HEK293 (cell line): ENCODE results near the gene ZNF519.

Experiments used
- CTCF ChIA-PET: fragments of 350-600 bp; formaldehyde crosslinking; extraction: SDS; loops from one replicate; lab custom pipeline; 2021; ENCODE audit warnings: antibody characterized with exemption; lab: Yijun Ruan, JAX
- POLR2A ChIA-PET: fragments of 300-600 bp; formaldehyde crosslinking; extraction: SDS; loops from one replicate; lab custom pipeline; 2020; ENCODE audit warnings: antibody characterized with exemption, inconsistent platforms; lab: Yijun Ruan, JAX
- H3K27ac ChIP-seq: fragments of 200-500 bp; sonication (Bioruptor generic); 2 replicates; pipeline ENCODE4 v1.5.1; 2014; ENCODE audit warnings: low read depth, low read length, control low read depth, inconsistent platforms; ENCODE audit errors: extremely low read depth
- H3K36me3 ChIP-seq, 2 experiments: fragments of 200-500 bp in 1 of 2; sonication (Bioruptor generic) in 1 of 2; 1 replicate in 1 of 2; 2 replicates in 1 of 2; pipeline ENCODE4 v1.5.1; 2014 to 2017; ENCODE audit warnings: inconsistent platforms in 2 of 2, low read length in 2 of 2; ENCODE audit not compliant: control insufficient read depth in 2 of 2, insufficient read depth in 1 of 2
- H3K4me1 ChIP-seq: fragments of 200-500 bp; sonication (Bioruptor generic); 2 replicates; pipeline ENCODE4 v1.5.1; 2014; ENCODE audit warnings: mild to moderate bottlenecking, low read length, inconsistent platforms; ENCODE audit not compliant: control insufficient read depth, insufficient read depth
- H3K4me3 ChIP-seq: 2 replicates; pipeline ENCODE4 v1.5.1; 2011; ENCODE audit warnings: low read depth, mild to moderate bottlenecking, control low read depth, low read length, moderate library complexity
- H3K9me3 ChIP-seq: fragments of 200-500 bp; sonication (Bioruptor generic); 2 replicates; pipeline ENCODE4 v1.5.1; 2014; ENCODE audit warnings: low read depth, low read length, inconsistent platforms; ENCODE audit not compliant: control insufficient read depth, insufficient read depth
- AEBP2 ChIP-seq: fragments of 450-650 bp; formaldehyde crosslinking; IDR thresholded peaks from 2 replicates; pipeline ENCODE4 v1.5.1; 2016; ENCODE audit warnings: missing biosample characterization, missing genetic modification characterization, borderline replicate concordance
- BCL6B ChIP-seq: fragments of 450-650 bp; formaldehyde crosslinking; IDR thresholded peaks from 2 replicates; pipeline ENCODE4 v1.5.1; 2017; ENCODE audit warnings: missing biosample characterization, missing genetic modification characterization
- GLIS1 ChIP-seq: fragments of 450-650 bp; formaldehyde crosslinking; IDR thresholded peaks from 2 replicates; pipeline ENCODE4 v1.5.1; 2016; ENCODE audit warnings: missing biosample characterization, missing genetic modification characterization
- KLF17 ChIP-seq: fragments of 450-650 bp; formaldehyde crosslinking; IDR thresholded peaks from 2 replicates; pipeline ENCODE4 v1.5.1; 2016; ENCODE audit warnings: missing biosample characterization, missing genetic modification characterization
- KLF7 ChIP-seq: fragments of 450-650 bp; formaldehyde crosslinking; IDR thresholded peaks from 2 replicates; pipeline ENCODE4 v1.5.1; 2016; ENCODE audit warnings: missing biosample characterization, missing genetic modification characterization, borderline replicate concordance
- KLF8 ChIP-seq: fragments of 450-650 bp; formaldehyde crosslinking; IDR thresholded peaks from 2 replicates; pipeline ENCODE4 v1.5.1; 2016; ENCODE audit warnings: missing biosample characterization, missing genetic modification characterization
- MYNN ChIP-seq: fragments of 450-650 bp; formaldehyde crosslinking; IDR thresholded peaks from 2 replicates; pipeline ENCODE4 v1.5.1; 2016; ENCODE audit warnings: missing biosample characterization, missing genetic modification characterization, borderline replicate concordance
- PBX3 ChIP-seq: sonication (generic); formaldehyde crosslinking; IDR thresholded peaks from 2 replicates; pipeline ENCODE4 v1.8.1; 2022; ENCODE audit warnings: mild to moderate bottlenecking, moderate library complexity, missing genetic modification reagents
- SP2 ChIP-seq: fragments of 450-650 bp; formaldehyde crosslinking; IDR thresholded peaks from 2 replicates; pipeline ENCODE4 v1.5.1; 2016; ENCODE audit warnings: missing biosample characterization, missing genetic modification characterization
- SP7 ChIP-seq: fragments of 450-650 bp; formaldehyde crosslinking; IDR thresholded peaks from 2 replicates; pipeline ENCODE4 v1.5.1; 2016; ENCODE audit warnings: missing biosample characterization, missing genetic modification characterization
- ZBTB17 ChIP-seq: fragments of 450-650 bp; formaldehyde crosslinking; IDR thresholded peaks from 2 replicates; pipeline ENCODE4 v1.5.1; 2016; ENCODE audit warnings: missing biosample characterization, missing genetic modification characterization
- ZBTB49 ChIP-seq: fragments of 450-650 bp; formaldehyde crosslinking; IDR thresholded peaks from 2 replicates; pipeline ENCODE4 v1.5.1; 2016; ENCODE audit warnings: missing biosample characterization, missing genetic modification characterization, low read depth
- ZFP69B ChIP-seq: fragments of 450-650 bp; formaldehyde crosslinking; IDR thresholded peaks from 2 replicates; pipeline ENCODE4 v1.5.1; 2016; ENCODE audit warnings: missing biosample characterization, missing genetic modification characterization
- ZNF155 ChIP-seq: fragments of 450-650 bp; formaldehyde crosslinking; IDR thresholded peaks from 2 replicates; pipeline ENCODE4 v1.5.1; 2016; ENCODE audit warnings: missing biosample characterization, missing genetic modification characterization
- ZNF157 ChIP-seq: fragments of 450-650 bp; formaldehyde crosslinking; IDR thresholded peaks from 2 replicates; pipeline ENCODE4 v1.5.1; 2016; ENCODE audit warnings: missing biosample characterization, missing genetic modification characterization
- ZNF239 ChIP-seq: fragments of 450-650 bp; formaldehyde crosslinking; IDR thresholded peaks from 2 replicates; pipeline ENCODE4 v1.5.1; 2016; ENCODE audit warnings: missing biosample characterization, missing genetic modification characterization
- ZNF292 ChIP-seq: fragments of 450-650 bp; formaldehyde crosslinking; IDR thresholded peaks from 2 replicates; pipeline ENCODE4 v1.5.1; 2016; ENCODE audit warnings: low read depth, missing biosample characterization, missing genetic modification characterization, borderline replicate concordance
- ZNF350 ChIP-seq: fragments of 450-650 bp; formaldehyde crosslinking; IDR thresholded peaks from 2 replicates; pipeline ENCODE4 v1.5.0; 2017; ENCODE audit warnings: missing biosample characterization, mild to moderate bottlenecking, missing genetic modification characterization
- ZNF354C ChIP-seq: fragments of 450-650 bp; formaldehyde crosslinking; IDR thresholded peaks from 2 replicates; pipeline ENCODE4 v1.5.1; 2016; ENCODE audit warnings: missing biosample characterization, missing genetic modification characterization, low read depth, borderline replicate concordance
- ZNF362 ChIP-seq: fragments of 450-650 bp; formaldehyde crosslinking; IDR thresholded peaks from 2 replicates; pipeline ENCODE4 v1.5.1; 2016; ENCODE audit warnings: missing biosample characterization, missing genetic modification characterization
- ZNF37A ChIP-seq: fragments of 450-650 bp; IDR thresholded peaks from 2 replicates; pipeline ENCODE4 v1.5.1; 2018; ENCODE audit warnings: missing biosample characterization, missing genetic modification characterization
- ZNF521 ChIP-seq: fragments of 450-650 bp; formaldehyde crosslinking; IDR thresholded peaks from 2 replicates; pipeline ENCODE4 v1.5.1; 2017; ENCODE audit warnings: missing biosample characterization, mild to moderate bottlenecking, missing genetic modification characterization
- ZNF596 ChIP-seq: fragments of 450-650 bp; IDR thresholded peaks from 2 replicates; pipeline ENCODE4 v1.5.0; 2018; ENCODE audit warnings: missing biosample characterization, mild to moderate bottlenecking, missing genetic modification characterization, moderate library complexity
- ZNF629 ChIP-seq: fragments of 450-650 bp; formaldehyde crosslinking; IDR thresholded peaks from 2 replicates; pipeline ENCODE4 v1.5.1; 2017; ENCODE audit warnings: missing biosample characterization, missing genetic modification characterization
- ZNF658 ChIP-seq: fragments of 450-650 bp; formaldehyde crosslinking; IDR thresholded peaks from 2 replicates; pipeline ENCODE4; 2016; ENCODE audit warnings: missing biosample characterization, missing genetic modification characterization
- ZSCAN16 ChIP-seq: fragments of 450-650 bp; formaldehyde crosslinking; IDR thresholded peaks from 2 replicates; pipeline ENCODE4 v1.5.1; 2016; ENCODE audit warnings: missing biosample characterization, missing genetic modification characterization
- ZSCAN23 ChIP-seq: fragments of 450-650 bp; formaldehyde crosslinking; IDR thresholded peaks from 2 replicates; pipeline ENCODE4 v1.5.1; 2016; ENCODE audit warnings: missing biosample characterization, missing genetic modification characterization

The ZNF519 gene

GRCh38 chr18:14104201-14104600 lies 28.0 kb downstream of the ZNF519 start:
- Histone ChIP-seq H3K4me3 (no peak overlapping the region), H3K27ac (no peak overlapping the region), H3K9me3 (peaks cover 5% of the 10 kb centered on the region), H3K36me3 (peaks cover 0 to 16% of the 10 kb centered on the region in 2 experiments), H3K4me1 (no peaks in the 10 kb centered on the region)
- CTCF ChIA-PET, result no interaction called here
- TF ChIP-seq ZBTB17 (tag by site-specific recombination) (no peak), ZNF354C (no peak), BCL6B (tag by site-specific recombination) (no peak), KLF7 (no peak), ZNF596 (tag by site-specific recombination) (no peak), ZNF292 (no peak), PBX3 (CRISPR knock-in tag) (no peak), ZNF658 (no peak), ZFP69B (tag by site-specific recombination) (no peak), SP2 (no peak), KLF8 (no peak), ZNF362 (no peak), ZNF157 (tag by site-specific recombination) (no peak), SP7 (tag by site-specific recombination) (no peak), KLF17 (tag by site-specific recombination) (no peak), AEBP2 (tag by site-specific recombination) (no peak)
- POLR2A ChIA-PET, result no interaction called here

GRCh38 chr18:14100503-14101286 lies 31.5 kb downstream of the ZNF519 start:
- no peak overlapping the region for H3K27ac ChIP-seq
- ChIA-PET POLR2A (no interaction called here), CTCF (no interaction called here)
- H3K9me3 ChIP-seq, result no peaks in the 10 kb centered on the region; the same call in 1 of the 2 replicates
- H3K4me3 ChIP-seq, result no peak overlapping the region
- no peaks in the 10 kb centered on the region for H3K4me1 ChIP-seq
- peaks cover 4 to 19% of the 10 kb centered on the region in 2 experiments for H3K36me3 ChIP-seq
- no peak for TF ChIP-seq ZNF629 (tag by site-specific recombination)
- TF ChIP-seq ZSCAN16 (tag by site-specific recombination), result no peak
- no peak for TF ChIP-seq ZNF239 (tag by site-specific recombination)
- TF ChIP-seq ZNF521 (tag by site-specific recombination), result no peak
- TF ChIP-seq MYNN (tag by site-specific recombination), result no peak
- no peak for TF ChIP-seq ZSCAN23 (tag by site-specific recombination)
- no peak for TF ChIP-seq GLIS1
- no peak for TF ChIP-seq ZNF155 (tag by site-specific recombination)
- TF ChIP-seq ZBTB49 (tag by site-specific recombination), result no peak
- no peak for TF ChIP-seq ZNF350 (tag by site-specific recombination)
- TF ChIP-seq ZNF37A (tag by site-specific recombination), result no peak
